K562 (cell line): ENCODE measurements around the gene RCL1. TPM values are rescaled to one million over a fixed set of nuclear protein-coding genes. Genes with fewer than 3 reads are reported as not detected.

Experiments
- ATAC-seq: fragments of 200-7000 bp; cut with Tn5 transposase; 3 replicates; pipeline ENCODE4 v1.9.1; 2020; ENCODE audit warnings: moderate library complexity
- BruUV-seq: library from RNA; stranded (reverse); fragments of 400-500 nt; replicated peaks from 2 replicates; lab custom pipeline; 2021; lab: Mats Ljungman, UMichigan
- CTCF ChIA-PET: fragments of 300-600 bp; formaldehyde crosslinking; extraction: SDS; loops from one replicate; lab custom pipeline; 2021; ENCODE audit warnings: low intra/inter-chr PET ratio; lab: Yijun Ruan, JAX
- POLR2A ChIA-PET: fragments of 300-600, 350-650 bp; sonication (Branson Sonifier 250); formaldehyde crosslinking; extraction: SDS; loops from one replicate; lab custom pipeline; 2021; ENCODE audit warnings: antibody characterized with exemption, inconsistent platforms; lab: Yijun Ruan, JAX
- DNase-seq, 4 experiments: peaks; one replicate each; pipeline versions ENCODE4 v3.0.0 to v3.0.0-alpha.2; 2011 to 2018; ENCODE audit warnings: low spot score in 3 of 4, mixed read lengths in 3 of 4; ENCODE audit errors: extremely low read depth in 1 of 4
- FAIRE-seq: peaks from 2 replicates; lab custom pipeline; 2011; peaks lifted over from hg19 to GRCh38; lab: Jason Lieb, UNC
- H2AFZ ChIP-seq: 2 replicates; pipeline ENCODE4 v1.6.0; 2011; ENCODE audit warnings: low read depth, low read length, control low read depth, inconsistent platforms
- H3K27ac ChIP-seq: fragments of 200-600 bp; 3 replicates; pipeline ENCODE4 v1.8.0; 2011; ENCODE audit warnings: low read depth, mild to moderate bottlenecking, control low read depth, inconsistent platforms, low read length, moderate library complexity, mixed read lengths; ENCODE audit errors: extremely low read depth
- H3K27me3 ChIP-seq, 2 experiments: fragments of 300-600 bp in 1 of 2; 2 replicates in 1 of 2; 3 replicates in 1 of 2; pipeline versions ENCODE4 v1.6.0 to v1.8.0; 2011; ENCODE audit warnings: inconsistent platforms in 2 of 2, low read length in 2 of 2, mild to moderate bottlenecking in 1 of 2, mixed read lengths in 1 of 2, moderate library complexity in 1 of 2; ENCODE audit not compliant: control insufficient read depth in 2 of 2, insufficient read depth in 2 of 2
- H3K36me3 ChIP-seq: fragments of 300-600 bp; 3 replicates; pipeline ENCODE4 v1.8.0; 2011; ENCODE audit warnings: mild to moderate bottlenecking, low read length, inconsistent platforms; ENCODE audit not compliant: control insufficient read depth, insufficient read depth
- H3K4me1 ChIP-seq, 2 experiments: fragments of 200-600 bp in 1 of 2; replicated peaks in 1 of 2; 2 replicates in 1 of 2; 3 replicates in 1 of 2; pipeline versions ENCODE4 v1.5.1 to v1.8.0; 2011; ENCODE audit warnings: inconsistent platforms in 2 of 2, low read length in 2 of 2, mild to moderate bottlenecking in 1 of 2, mixed read lengths in 1 of 2, moderate library complexity in 1 of 2; ENCODE audit not compliant: control insufficient read depth in 2 of 2, insufficient read depth in 2 of 2
- H3K4me2 ChIP-seq: 2 replicates; pipeline ENCODE4 v1.6.1; 2011; ENCODE audit warnings: low read length, control low read depth, inconsistent platforms, mixed read lengths; ENCODE audit not compliant: insufficient read depth
- H3K4me3 ChIP-seq: fragments of 200-600 bp; sonication (generic), shearing (Covaris generic); 2 replicates; pipeline ENCODE4 v1.5.1; 2016; ENCODE audit warnings: control low read depth, inconsistent platforms
- H3K79me2 ChIP-seq: fragments of 200-600 bp; 3 replicates; pipeline ENCODE4 v1.8.0; 2011; ENCODE audit warnings: low read length, inconsistent platforms; ENCODE audit not compliant: control insufficient read depth, insufficient read depth
- H3K9ac ChIP-seq, 2 experiments: 2 replicates each; pipeline versions ENCODE4 v1.6.0 to v1.6.1; 2011; ENCODE audit warnings: low read depth in 2 of 2, low read length in 2 of 2, control low read depth in 1 of 2, inconsistent platforms in 1 of 2, mild to moderate bottlenecking in 1 of 2, mixed read lengths in 1 of 2; ENCODE audit not compliant: insufficient read depth in 1 of 2
- H3K9me1 ChIP-seq: one replicate; pipeline ENCODE4 v1.6.0; 2011; ENCODE audit warnings: inconsistent platforms, mild to moderate bottlenecking, low read length, moderate library complexity; ENCODE audit not compliant: control insufficient read depth, insufficient read depth
- H3K9me3 ChIP-seq: replicated peaks from 2 replicates; pipeline ENCODE4 v1.5.1; 2011; ENCODE audit warnings: low read depth, low read length, inconsistent platforms; ENCODE audit not compliant: control insufficient read depth, insufficient read depth
- H4K20me1 ChIP-seq: replicated peaks from 2 replicates; pipeline ENCODE4 v1.6.1; 2011; ENCODE audit warnings: low read length, inconsistent platforms, mixed read lengths; ENCODE audit not compliant: control insufficient read depth, insufficient read depth
- DMBX1 ChIP-seq: fragments of 250-450 bp; sonication (Bioruptor Pico); IDR thresholded peaks from 2 replicates; pipeline ENCODE4 v1.8.0; 2022; ENCODE audit warnings: inconsistent platforms, mild to moderate bottlenecking, moderate library complexity, borderline replicate concordance
- RBBP5 ChIP-seq: fragments of 200-600 bp; sonication (generic); IDR thresholded peaks from 2 replicates; pipeline ENCODE4 v1.6.1; 2012; ENCODE audit warnings: borderline replicate concordance, mild to moderate bottlenecking, low read length, control low read depth, inconsistent platforms; ENCODE audit not compliant: insufficient read depth, poor library complexity, severe bottlenecking
- SMARCB1 ChIP-seq: IDR thresholded peaks from 2 replicates; pipeline ENCODE4 v1.6.1; 2011; ENCODE audit warnings: improper control_type of control experiment, low read depth; ENCODE audit not compliant: insufficient read length
- ZBTB33 ChIP-seq: sonication (generic); formaldehyde crosslinking; IDR thresholded peaks from 2 replicates; pipeline ENCODE4 v1.8.1; 2023; ENCODE audit warnings: mild to moderate bottlenecking, missing genetic modification reagents
- ZNF699 ChIP-seq: fragments of 250-450 bp; sonication (Bioruptor Pico); IDR thresholded peaks from 2 replicates; pipeline ENCODE4 v1.8.0; 2021; ENCODE audit warnings: mild to moderate bottlenecking, moderate library complexity; ENCODE audit not compliant: insufficient replicate concordance
- WGBS: fragments of 100-300 bp; shearing (Covaris generic); methylation state at CpG from one replicate; pipeline ENCODE4 v1.1.6; 2016; ENCODE audit warnings: low coverage, mixed read lengths; ENCODE audit not compliant: insufficient coverage; ENCODE audit errors: missing lambda C conversion rate; 5-methylcytosine and 5-hydroxymethylcytosine counted together
- in situ Hi-C: fragments of 300-500 bp; cut with MboI; formaldehyde crosslinking; loops from 4 replicates; pipeline ENCODE4 v1.15.0; 2018; ENCODE audit warnings: inconsistent platforms, mixed read lengths
- intact Hi-C: fragments of 100-400 bp; cut with micrococcal nuclease; formaldehyde crosslinking; loops from 2 replicates; pipeline ENCODE4 v1.14.2; 2022
- polyA plus RNA-seq, 8 experiments: library from polyadenylated mRNA; depleted of rRNA in 4 of 8; stranded (reverse) in 5 of 8; unstranded in 3 of 8; fragments of >200 nt; fragmentation: Nextera tagmentation in 2 of 8; fragmentation: Illumina TruSeq in 1 of 8; extraction: Ambion mirVana in 2 of 8; extraction: Trizol in 1 of 8; gene quantifications; 2 replicates each; pipeline versions ENCODE4 v1.2.1 to v1.2.3, GENCODE V29; 2011 to 2014; ENCODE audit warnings: inconsistent platforms in 1 of 8, missing spikeins in 1 of 8
- total RNA-seq, 7 experiments: library from RNA; depleted of rRNA in 6 of 7; stranded (reverse); fragments of >200 nt in 6 of 7; fragmentation: Illumina TruSeq in 2 of 7; extraction: Trizol in 2 of 7; gene quantifications; 2 replicates each; pipeline versions ENCODE4 v1.2.1 to v1.2.3, GENCODE V29; 2011 to 2021; ENCODE audit warnings: low replicate concordance in 1 of 7

Gene RCL1
- total and polyA plus RNA-seq, 9 of the 15 experiments (the other 6 are each of a cell fraction or from before 2014, with no cell fraction given) = 24.0 to 67.7 (median 38.6) TPM

- peaks cover 7 to 8% of the 10 kb centered on the region in 2 experiments; a peak in 3 of 5 replicates for H3K4me1 ChIP-seq
- no peak for TF ChIP-seq DMBX1 (CRISPR knock-in tag)
- TF ChIP-seq ZBTB33 (CRISPR knock-in tag) = no peak
- no peak for TF ChIP-seq RBBP5
- no peak for TF ChIP-seq SMARCB1
- no peak for TF ChIP-seq ZNF699 (CRISPR knock-in tag)
- TF ChIP-seq, all 486 proteins: peak for 0
- Histone ChIP-seq H3K27ac (no peak overlapping the region), H3K4me2 (no peak overlapping the region), H3K4me3 (no peak overlapping the region), H3K79me2 (no peaks in the 10 kb centered on the region), H3K27me3 (no peaks in the 10 kb centered on the region), H4K20me1 (no peaks in the 10 kb centered on the region), H3K9me1 (no peaks in the 10 kb centered on the region), H2AFZ (no peak overlapping the region), H3K36me3 (peaks cover 8% of the 10 kb centered on the region; the same call in 1 of the 3 replicates), H3K9me3 (no peaks in the 10 kb centered on the region), H3K9ac (no peak overlapping the region)
- ATAC-seq (no peak), FAIRE-seq (no peak), DNase-seq (no peak)
- WGBS = 92% methylated on average over 3 of the region's 3 CpGs
- CTCF ChIA-PET = no interaction called here
- POLR2A ChIA-PET = no interaction called here
- in situ Hi-C loops (no loop called here), intact Hi-C loops (no loop called here)
- no TSS peak for BruUV-seq
These were observed 97.5 kb downstream of the RCL1 start for GRCh38 chr9:4890242-4890641.
